NCI-H1436 treated with DMSO at 0.1 percent for 48 hours (cell line): ENCODE measurements around the gene EIF4G3.
"Not testable (repeated sequence)": the region's sequence is repeated elsewhere in the genome, so short reads cannot be mapped to it uniquely, and the experiment has no call there.

Experiments
- DNase-seq: peaks from one replicate; lab custom pipeline; 2025; lab: John Stamatoyannopoulos, UW

Gene EIF4G3, protein sequence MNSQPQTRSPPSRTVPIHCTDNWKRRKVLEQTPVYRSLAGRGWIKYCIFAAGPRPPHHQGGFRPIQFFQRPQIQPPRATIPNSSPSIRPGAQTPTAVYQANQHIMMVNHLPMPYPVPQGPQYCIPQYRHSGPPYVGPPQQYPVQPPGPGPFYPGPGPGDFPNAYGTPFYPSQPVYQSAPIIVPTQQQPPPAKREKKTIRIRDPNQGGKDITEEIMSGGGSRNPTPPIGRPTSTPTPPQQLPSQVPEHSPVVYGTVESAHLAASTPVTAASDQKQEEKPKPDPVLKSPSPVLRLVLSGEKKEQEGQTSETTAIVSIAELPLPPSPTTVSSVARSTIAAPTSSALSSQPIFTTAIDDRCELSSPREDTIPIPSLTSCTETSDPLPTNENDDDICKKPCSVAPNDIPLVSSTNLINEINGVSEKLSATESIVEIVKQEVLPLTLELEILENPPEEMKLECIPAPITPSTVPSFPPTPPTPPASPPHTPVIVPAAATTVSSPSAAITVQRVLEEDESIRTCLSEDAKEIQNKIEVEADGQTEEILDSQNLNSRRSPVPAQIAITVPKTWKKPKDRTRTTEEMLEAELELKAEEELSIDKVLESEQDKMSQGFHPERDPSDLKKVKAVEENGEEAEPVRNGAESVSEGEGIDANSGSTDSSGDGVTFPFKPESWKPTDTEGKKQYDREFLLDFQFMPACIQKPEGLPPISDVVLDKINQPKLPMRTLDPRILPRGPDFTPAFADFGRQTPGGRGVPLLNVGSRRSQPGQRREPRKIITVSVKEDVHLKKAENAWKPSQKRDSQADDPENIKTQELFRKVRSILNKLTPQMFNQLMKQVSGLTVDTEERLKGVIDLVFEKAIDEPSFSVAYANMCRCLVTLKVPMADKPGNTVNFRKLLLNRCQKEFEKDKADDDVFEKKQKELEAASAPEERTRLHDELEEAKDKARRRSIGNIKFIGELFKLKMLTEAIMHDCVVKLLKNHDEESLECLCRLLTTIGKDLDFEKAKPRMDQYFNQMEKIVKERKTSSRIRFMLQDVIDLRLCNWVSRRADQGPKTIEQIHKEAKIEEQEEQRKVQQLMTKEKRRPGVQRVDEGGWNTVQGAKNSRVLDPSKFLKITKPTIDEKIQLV (N-terminal part only)

DNA sequence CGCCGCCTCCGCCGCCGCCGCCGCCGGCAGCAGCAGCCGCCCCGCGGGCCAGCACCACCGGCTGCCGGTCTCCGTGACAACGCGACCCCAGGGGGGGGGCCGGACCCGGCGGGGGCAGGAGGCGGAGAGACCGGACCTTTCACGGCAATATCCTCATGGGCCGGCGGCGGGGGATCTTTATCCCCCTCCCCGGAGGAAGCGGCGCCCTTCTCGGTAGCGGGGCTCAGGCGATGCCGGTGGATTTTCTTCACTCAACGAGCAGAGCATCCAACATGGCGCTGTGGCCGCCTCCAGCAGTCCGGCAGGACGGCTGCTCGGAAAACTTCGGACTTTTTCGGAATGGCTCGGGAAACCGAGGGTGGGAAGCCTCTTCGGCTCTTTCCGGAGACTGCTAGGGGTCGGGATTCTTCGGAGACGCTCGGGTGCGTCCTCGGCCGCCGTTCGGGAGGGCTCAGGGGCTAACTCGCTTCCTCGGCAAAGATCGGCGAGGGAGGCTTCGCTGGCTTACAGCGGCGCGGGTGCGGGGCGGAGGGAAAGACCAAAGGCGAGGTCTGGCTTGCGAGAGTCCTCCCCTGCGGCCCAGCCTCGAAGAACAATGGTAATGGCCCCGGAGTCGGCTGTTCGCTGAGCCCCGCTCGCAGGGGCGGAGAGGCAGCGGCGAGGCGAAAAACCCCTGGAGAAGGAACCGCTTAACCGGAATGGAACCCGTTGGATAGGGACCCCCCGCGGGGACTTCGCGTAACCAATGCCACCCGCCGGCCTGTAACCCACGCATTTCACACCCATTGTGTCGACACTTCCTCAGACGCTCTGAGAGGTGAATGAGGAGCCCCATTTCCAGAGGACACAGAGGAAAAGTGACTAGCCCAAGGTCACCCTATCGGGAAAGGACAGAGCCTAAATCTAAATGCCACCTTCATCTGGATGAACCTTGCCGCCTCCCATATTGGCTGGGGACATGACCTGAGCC lies at the start of gene EIF4G3:
Gene EIF4G3 (minus strand): TSS at position 312 of the 970 bp plus-strand sequence. CDS start 174,155 bp downstream, outside the sequence.
- peak; percentile 89 for DNase-seq

DNA sequence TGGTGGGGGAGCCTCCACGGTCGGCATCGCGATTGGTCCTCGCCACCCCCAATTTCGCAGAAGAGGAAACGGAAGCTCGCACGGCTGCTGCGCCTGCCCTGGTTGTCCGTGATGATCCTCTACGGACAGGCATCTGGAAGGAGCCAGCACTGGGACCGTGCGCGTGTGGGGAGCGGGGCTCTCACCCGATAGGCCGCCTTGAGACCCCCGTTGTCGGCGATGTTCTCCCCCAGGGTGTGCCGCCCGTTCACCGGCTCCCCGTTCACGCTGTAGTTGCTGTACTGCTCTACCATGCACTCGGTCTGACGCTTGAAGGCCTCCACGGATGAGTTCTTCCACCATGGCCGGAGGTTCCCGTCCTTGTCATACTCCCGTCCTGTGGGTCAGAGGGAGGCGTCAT lies 48.4 kb upstream of the EIF4G3 start:
- no peak for DNase-seq

DNA sequence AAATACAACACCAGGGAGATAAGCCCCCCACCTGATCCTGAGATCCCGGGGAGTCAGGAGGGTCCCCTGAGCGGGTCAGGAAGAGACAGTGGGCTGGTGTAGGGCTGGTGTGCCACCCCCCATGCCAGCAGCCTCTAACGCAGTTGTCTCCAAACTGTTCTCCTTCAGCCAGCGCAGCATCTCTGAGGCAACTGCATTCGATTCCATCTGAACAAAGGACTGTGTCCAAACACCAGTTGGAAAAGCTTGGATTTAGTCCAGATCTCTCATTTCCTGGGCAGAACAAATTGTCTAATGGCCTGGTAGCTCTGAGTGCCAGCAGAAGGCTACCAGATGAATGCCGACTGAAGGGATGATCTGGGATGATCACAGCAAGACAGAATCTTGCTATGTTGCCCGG lies 44.1 kb upstream of the EIF4G3 start:
- no peak for DNase-seq

DNA sequence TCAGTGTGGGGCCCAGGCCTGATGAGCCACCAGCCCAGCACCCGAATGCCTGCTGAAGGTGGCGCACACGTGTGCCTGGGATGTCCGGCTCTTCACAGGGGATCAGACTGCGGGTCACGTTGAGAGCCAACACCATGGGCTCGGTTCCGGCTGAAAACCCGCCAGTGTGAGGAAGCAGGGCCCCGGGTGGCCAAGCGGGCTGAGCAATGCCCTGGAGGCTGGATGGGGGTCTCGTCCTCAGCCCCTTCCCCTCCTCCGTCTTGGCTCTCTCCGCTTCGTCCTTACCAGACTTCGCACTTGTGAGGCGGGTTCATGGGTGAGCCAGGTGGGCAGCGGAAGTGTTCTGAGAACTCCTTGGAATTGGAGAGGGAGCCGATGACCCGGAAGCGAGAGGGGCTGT lies 43.0 kb upstream of the EIF4G3 start:
- DNase-seq, result no peak

DNA sequence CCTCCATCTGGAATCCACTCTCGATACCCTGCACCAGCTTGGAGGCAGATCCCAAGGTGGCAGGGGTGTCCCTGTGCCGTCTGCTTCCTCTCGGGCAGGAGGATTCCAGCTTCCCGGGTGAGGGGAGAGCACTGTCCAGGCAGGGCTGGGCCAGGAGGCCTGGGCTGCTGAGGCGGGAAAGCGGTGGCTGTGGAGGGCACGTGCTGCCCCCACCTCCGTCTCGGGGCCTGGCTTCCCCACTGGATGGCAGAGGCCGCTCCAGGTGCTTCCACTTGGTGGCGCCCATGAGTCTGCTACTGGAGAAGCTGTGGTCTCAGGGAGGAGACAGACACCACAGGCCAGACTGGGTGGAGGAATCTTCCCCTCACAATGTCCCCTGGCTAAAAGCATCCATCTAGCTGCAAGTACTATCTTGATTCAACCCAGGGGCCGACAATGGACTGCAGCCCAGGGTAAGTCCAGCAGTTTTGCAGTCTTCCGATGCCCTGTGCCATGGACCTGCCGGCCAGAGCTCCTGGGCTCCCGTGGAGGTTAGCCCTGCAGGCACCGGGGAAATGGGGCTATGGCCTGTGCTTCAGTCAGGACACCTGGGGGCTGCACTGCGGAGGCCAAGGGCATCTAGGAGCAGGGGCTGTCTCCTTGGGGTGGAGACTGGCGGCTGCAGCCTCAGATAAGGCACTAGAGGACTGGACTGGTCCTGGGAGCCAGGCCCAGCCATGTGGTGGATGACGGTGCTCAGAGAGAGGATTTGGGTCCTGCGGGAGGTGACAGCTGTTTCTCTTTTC lies 41.3 kb upstream of the EIF4G3 start:
- no peak for DNase-seq

DNA sequence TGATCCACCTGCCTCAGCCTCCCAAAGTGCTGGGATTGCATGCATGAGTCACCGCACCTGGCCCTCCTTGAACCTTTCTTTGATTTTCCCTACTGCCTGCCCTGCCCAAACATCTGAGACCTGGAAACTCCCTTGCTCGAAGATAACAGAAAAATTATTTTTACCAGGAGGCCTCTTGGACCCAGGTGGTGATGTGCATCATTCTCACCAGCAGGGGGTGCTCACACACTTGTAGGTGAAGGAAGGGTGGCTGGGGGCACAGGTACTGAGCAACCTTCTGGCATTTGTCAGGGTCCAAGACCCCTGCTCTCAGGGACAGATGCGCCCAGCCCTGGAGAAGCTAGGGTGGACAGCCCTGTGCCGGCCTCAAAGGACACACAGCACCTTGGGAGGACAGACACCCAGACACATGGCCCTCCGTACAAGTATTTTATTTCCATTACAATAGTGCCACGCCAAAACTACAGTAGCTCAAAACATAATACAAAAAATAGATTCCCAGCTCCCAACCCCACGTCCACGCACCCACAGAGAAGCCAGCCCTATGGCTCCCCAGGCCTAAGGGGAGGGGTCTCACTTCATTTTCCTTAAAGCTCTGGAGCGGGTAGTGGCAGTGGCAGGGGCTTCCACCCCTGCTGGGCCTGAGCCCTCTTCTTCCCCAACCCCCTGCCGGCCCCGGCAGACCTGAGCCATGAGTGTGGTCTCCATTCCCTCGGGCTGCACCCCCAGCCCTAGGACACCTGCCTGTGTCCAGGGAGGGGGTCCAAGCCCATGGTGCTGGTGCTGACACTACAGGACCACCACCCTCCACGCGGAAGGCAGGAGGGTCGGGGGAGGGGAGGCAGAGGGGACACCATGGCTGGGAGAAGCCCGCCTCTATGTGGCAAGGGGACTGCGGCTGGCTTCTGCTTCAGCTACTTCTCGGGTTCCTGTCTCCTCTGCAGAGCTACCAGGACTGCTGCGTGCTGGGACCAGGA lies 40.4 kb upstream of the EIF4G3 start:
- DNase-seq, result no peak

DNA sequence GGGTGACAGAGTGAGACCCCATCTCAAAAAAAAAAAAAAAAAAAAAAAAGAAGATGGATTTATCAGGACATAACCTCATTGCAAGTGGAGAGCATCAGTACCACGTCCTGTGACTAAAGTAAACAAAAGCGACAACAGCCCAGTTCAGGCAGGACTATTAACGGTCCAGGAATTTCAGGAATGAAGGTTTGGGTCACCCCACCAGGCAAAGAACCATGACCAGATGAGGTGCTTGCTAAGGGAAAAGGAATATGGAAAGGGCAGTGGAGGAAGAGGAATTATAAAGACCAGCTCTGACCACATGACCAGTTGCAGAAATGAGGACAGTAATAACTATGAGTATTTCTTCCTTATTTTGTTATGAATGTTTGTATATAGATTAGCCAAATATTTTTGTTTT lies 35.4 kb upstream of the EIF4G3 start:
- no peak for DNase-seq

DNA sequence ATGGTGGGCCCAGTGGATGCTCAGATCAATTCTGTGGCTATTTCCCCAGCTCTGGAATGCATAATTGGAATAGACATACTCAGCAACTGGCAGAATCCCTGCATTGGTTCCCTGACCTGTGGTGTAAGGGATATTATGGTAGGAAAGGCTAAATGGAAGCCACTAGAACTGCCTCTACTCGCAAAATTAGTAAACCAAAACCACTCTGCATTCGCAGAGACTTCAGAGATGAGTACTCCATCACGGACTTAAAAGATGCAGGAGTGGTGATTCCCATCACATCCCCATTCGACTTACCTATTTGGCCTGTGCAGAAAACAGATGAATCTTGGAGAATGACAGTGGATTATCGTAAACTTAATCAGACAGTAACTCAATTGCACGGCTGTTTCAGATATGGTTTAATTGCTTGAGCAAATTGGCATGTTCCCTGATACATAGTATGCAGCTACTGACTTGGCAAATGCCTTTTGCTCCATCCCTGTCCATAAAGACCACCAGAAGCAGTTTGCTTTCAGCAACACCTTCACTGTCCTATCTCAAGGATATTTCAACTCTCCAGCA lies 31.5 kb upstream of the EIF4G3 start:
- DNase-seq, result not testable (repeated sequence)

DNA sequence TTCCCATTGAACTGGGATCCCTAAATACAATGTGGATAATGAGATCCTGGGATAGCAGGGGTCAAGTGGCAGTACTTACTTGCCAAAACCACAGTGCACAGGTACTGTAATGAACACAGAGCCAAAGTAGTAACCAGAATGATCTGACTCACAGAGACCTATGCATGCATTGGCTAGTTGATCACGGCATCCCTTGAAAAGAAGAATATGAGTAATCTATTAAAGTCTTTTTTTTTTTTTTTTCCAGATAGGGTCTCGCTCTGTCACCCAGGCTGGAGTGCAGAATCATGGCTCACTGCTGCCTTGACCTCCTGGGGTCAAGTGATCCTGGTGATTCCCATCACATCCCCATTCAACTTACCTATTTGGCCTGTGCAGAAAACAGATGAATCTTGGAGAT lies 29.4 kb upstream of the EIF4G3 start:
- no peak for DNase-seq

DNA sequence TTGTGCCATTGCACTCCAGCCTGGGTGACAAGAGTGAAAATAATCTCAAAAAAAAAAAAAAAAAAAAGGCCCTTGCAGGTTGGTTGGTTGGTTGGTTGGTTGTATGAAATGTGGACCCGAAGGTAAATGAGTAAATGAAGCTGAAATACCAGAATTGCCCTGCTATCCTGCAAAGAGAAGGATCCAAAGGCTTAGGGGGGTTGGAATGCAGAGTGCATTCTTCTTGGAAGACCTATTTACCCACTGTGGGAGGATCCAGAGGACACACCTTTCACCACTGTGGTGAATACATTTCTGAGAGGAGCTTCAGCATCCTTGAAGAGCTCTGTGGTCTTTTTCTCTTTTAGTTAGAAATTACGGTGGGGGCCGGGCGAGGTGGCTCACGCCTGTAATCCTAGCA lies 28.7 kb upstream of the EIF4G3 start:
- DNase-seq, result no peak

DNA sequence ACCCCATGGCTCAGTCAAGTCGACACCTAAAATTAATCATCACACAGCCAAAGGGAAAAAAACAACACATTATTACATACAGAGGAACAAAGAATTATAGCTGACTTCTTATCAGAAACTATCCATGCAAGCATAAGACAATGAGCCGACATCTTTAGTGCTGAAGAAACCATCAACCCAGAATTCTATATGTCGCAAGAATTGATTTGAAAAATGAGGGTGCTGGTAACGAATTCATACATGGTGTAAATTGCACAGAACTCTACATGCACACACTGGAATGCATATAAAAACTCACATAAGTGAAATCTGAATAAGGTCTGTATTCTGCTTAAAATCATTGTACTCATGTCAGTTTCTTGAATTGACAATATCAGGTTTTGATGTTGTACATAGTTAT lies 25.0 kb upstream of the EIF4G3 start:
- no peak for DNase-seq

DNA sequence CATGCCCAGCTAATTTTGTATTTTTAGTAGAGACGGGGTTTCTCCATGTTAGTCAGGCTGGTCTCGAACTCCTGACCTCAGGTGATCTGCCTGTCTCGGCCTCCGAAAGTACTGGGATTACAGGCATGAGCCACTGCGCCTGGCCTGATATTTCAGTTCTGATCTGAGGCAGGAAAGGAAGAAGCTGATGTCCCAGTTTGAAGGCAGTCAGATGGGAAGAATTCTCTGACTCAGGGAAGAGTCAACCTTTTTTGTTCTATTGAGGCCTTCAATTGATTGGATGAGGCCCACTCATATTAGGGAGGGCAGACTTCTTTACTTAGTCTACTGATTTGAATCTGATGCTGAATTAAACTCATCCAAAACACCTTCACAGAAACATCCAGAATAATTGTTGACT lies 24.5 kb upstream of the EIF4G3 start:
- not testable (repeated sequence) for DNase-seq

DNA sequence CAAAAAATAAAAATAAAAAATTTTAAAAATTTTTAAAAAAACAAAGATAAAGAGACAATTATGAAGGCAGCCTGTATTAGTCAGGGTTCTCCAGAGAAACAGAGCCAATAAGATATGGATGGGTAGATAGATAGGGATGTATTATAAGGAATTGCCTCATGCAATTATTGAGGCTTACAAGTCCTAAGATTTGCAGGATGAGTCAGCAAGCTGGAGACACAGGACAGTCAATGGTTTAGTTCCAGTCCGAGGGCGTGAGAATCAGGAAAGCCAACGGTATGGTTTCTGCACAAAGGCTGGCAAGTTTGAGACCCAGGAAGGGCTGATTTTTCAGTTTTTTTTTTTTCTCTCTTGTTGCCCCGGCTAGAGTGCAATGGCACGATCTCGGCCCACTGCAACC lies 24.1 kb upstream of the EIF4G3 start:
- DNase-seq, result no peak

DNA sequence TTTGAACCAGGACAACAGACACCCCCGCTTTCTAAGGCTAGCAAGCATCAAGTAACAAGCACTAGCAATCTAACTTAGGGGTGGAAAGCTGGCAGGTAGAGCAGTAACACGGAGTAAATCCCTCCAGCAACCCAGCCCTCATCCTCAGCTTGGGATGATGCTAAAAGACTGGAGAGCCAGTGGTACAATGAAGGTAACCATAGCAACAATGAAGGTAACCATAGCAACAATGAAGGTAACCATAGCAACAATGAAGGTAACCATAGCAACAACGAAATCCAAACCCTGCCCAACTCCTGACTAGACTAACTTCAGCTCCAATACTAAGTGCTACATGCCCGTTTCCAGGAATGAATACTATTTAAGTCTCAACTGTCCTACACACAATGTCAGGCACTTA lies 22.2 kb upstream of the EIF4G3 start:
- no peak for DNase-seq

DNA sequence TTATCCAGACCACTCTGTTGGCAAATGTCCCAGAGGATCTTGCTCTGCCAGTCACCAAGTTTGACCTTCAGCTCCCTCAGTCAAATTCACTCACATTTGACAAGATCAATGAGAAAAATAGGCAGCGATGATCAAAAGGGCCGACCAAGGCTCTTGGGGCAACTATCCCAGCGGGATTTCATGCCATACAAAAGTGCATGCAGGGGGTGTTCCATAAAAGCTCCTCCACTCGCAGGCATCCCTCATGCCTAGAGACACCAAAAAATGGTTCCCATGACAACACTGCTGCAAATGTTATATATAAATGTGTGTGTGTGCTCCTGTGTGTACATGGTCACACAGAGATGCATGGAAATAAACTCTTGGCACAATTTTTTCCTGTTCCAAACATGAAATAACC lies 16.2 kb upstream of the EIF4G3 start:
- DNase-seq, result no peak

DNA sequence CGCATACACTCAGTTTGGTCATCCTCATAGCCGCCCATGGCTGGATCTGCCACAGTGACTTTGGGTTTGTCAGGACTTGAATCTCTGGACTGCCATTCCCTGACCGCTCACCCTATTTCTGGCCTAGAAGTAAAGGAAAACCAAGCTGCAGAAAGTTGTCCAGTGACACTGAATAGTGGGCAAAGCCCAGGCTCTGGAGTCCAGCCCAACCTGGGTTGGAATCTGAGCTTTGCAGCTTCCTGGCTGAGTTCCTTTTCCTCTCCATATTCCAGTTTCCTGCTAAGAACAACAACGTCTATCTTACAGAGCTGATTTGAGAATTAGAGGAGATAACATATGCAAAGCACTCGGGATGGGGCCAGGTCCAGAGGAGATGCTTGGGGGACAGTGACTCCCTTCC lies 15.6 kb upstream of the EIF4G3 start:
- DNase-seq, result no peak

DNA sequence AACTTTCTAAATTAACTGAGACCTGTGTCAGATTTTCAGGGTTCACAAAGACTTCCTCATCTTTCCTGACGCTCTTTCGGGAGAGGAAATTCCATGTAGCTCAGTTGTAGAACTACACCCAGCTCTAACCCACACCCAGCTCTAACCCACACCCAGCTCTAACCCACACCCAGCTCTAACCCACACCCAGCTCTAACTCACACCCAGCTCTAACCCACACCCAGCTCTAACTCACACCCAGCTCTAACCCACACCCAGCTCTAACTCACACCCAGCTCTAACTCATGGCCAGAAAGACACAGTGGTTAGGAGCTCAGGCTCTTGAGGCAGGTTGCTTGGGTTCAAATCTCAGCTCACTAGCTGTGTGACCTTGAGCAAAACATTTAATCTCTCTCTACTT lies 14.1 kb upstream of the EIF4G3 start:
- not testable (repeated sequence) for DNase-seq

DNA sequence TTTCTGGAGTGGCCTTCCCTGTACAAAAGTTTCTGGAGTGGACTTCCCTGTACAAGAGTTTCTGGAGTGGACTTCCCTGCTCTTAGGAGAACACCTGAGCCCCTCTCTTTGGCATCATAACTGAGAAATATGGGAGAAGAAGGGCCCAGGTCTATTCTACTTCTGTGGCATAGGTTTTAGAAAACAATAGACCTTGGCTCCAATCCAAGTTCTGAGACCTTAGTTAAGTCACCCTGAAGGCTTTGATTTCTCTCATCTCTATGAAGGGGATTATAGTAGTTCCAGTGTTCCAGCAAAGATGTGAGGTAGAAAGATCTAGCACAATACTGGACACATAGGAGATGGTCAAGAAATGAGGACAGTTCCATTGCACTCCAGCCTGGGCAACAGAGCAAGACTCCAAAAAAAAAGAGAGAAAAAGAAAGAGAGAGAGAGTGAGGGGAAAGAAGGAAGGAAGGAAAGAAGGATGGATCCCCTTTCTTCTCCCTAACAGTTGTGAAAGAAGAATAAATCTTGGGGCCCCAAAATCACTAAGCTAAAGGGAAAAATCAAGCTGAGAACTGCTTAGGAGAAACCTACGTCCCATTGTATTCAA lies 13.3 kb upstream of the EIF4G3 start:
- DNase-seq, result no peak

DNA sequence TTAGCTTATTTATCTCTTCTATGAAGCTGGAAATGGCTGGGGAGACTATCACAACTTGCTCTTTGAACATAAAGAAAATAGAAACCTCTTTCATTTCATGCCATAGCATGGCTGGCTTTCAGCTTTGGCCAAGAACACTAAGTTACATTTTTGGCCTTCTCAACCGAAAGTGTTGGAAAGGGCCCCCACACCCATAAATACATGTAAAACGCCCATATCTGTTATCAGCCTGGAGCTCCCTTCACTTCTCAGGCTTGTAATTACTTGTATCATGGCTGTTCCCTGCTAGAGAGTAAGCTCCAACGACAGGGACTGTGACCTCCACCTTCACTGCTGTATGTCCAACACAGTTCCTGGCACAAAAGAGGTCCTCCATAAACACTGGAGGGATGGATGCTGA lies 12.7 kb upstream of the EIF4G3 start:
- DNase-seq, result no peak
